ENCODE data around the gene LRP1B. TPM values are rescaled to one million over a fixed set of nuclear protein-coding genes. Genes with fewer than 3 reads are reported as not detected.

LRP1B gene
- total RNA-seq, 2 donors from 2014 or later: 0.52 to 3.0 TPM

GRCh38 chr2:140359056-140359771, 1771.6 kb downstream of the LRP1B start:
- TF ChIP-seq, protein P1, sequence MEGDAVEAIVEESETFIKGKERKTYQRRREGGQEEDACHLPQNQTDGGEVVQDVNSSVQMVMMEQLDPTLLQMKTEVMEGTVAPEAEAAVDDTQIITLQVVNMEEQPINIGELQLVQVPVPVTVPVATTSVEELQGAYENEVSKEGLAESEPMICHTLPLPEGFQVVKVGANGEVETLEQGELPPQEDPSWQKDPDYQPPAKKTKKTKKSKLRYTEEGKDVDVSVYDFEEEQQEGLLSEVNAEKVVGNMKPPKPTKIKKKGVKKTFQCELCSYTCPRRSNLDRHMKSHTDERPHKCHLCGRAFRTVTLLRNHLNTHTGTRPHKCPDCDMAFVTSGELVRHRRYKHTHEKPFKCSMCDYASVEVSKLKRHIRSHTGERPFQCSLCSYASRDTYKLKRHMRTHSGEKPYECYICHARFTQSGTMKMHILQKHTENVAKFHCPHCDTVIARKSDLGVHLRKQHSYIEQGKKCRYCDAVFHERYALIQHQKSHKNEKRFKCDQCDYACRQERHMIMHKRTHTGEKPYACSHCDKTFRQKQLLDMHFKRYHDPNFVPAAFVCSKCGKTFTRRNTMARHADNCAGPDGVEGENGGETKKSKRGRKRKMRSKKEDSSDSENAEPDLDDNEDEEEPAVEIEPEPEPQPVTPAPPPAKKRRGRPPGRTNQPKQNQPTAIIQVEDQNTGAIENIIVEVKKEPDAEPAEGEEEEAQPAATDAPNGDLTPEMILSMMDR (IDR thresholded peaks at IDR 0.05): no peak
- TF ChIP-seq POLR2A (IDR thresholded peaks at IDR 0.05): no peak
- intact Hi-C loops (cut with DNase I): no loop called here
- 53 to 56% methylated on average over 2 of the region's 2 CpGs for WGBS, 2 donors
- Histone ChIP-seq H3K4me3 (no peak overlapping the region), H3K9me3 (no peaks in the 10 kb centered on the region), H3K27ac (no peak overlapping the region), H3K36me3 (replicated peaks in 1 of 2; ENCODE audit: insufficient read depth in 1 of 2, low read depth in 2 of 2) (no peaks in the 10 kb centered on the region), H3K27me3 (no peaks in the 10 kb centered on the region), H3K4me1 (no peaks in the 10 kb centered on the region)
- DNase-seq: no peak
- no peak for ATAC-seq

DNA sequence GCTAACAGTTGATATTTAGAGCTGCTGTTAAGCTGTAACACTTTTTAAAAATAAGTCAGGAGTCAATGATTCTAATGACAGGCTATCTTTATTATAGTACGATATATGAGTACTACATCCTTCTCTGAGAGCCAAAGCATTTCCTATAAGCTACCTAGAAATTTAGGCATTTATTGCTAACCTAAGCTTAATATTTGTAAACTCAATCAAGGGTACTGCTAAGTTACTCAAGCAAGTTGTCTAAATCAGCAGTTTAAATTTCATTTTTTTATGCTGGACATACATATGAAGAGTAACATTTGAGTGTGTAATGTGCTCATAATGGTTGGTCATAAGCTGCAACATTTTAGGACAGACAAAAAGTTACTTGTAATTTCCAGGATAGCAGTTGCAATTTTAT, 1774.1 kb downstream of the LRP1B start:
- ATAC-seq: no peak
- H3K4me1 ChIP-seq: no peaks in the 10 kb centered on the region
- 81 to 94% methylated on average over 1 of the region's 1 CpG for WGBS, 2 donors
- DNase-seq: no peak
- intact Hi-C loops (cut with DNase I): no loop called here
- no peak overlapping the region for H3K27ac ChIP-seq
- no peak overlapping the region for H3K4me3 ChIP-seq
- no peaks in the 10 kb centered on the region for H3K27me3 ChIP-seq
- H3K36me3 ChIP-seq (replicated peaks in 1 of 2; ENCODE audit: insufficient read depth in 1 of 2, low read depth in 2 of 2): no peaks in the 10 kb centered on the region
- TF ChIP-seq, protein P1 (IDR thresholded peaks at IDR 0.05): no peak
- TF ChIP-seq POLR2A (IDR thresholded peaks at IDR 0.05): no peak
- no peaks in the 10 kb centered on the region for H3K9me3 ChIP-seq

- no peaks in the 10 kb centered on the region for H3K36me3 ChIP-seq (replicated peaks in 1 of 2; ENCODE audit: insufficient read depth in 1 of 2, low read depth in 2 of 2)
- WGBS, 2 donors: 46 to 48% methylated on average over 2 of the region's 2 CpGs
- TF ChIP-seq POLR2A (IDR thresholded peaks at IDR 0.05): no peak
- TF ChIP-seq, protein P1 (IDR thresholded peaks at IDR 0.05): no peak
- DNase-seq: no peak
- H3K4me1 ChIP-seq: no peaks in the 10 kb centered on the region
- H3K4me3 ChIP-seq: no peak overlapping the region
- no peak overlapping the region for H3K27ac ChIP-seq
- H3K9me3 ChIP-seq: no peaks in the 10 kb centered on the region
- intact Hi-C loops (cut with DNase I): no loop called here
- ATAC-seq: no peak
- no peaks in the 10 kb centered on the region for H3K27me3 ChIP-seq
These were observed 1775.2 kb downstream of the LRP1B start for GRCh38 chr2:140355511-140356090.

GRCh38 chr2:140354544-140354943, 1776.3 kb downstream of the LRP1B start:
- intact Hi-C loops (cut with DNase I): no loop called here
- no peak for ATAC-seq

More at GRCh38 chr2:140354544-140354943, 1776.3 kb downstream of the LRP1B start:
- Histone ChIP-seq H3K9me3 (no peaks in the 10 kb centered on the region), H3K27ac (no peak overlapping the region), H3K36me3 (replicated peaks in 1 of 2; ENCODE audit: insufficient read depth in 1 of 2, low read depth in 2 of 2) (no peaks in the 10 kb centered on the region), H3K27me3 (no peaks in the 10 kb centered on the region), H3K4me1 (no peaks in the 10 kb centered on the region), H3K4me3 (no peak overlapping the region)
- 62 to 65% methylated on average over 2 of the region's 2 CpGs for WGBS, 2 donors
- TF ChIP-seq POLR2A (IDR thresholded peaks at IDR 0.05): no peak
- TF ChIP-seq, protein P1 (IDR thresholded peaks at IDR 0.05): no peak
- no peak for DNase-seq
